GM18505 (cell line): ENCODE data around the gene RASD2.

Source experiments
- ATAC-seq: cut with Tn5 transposase; IDR thresholded peaks from one replicate; pipeline ENCODE4 v1.9.1; 2021; ENCODE audit not compliant: unreplicated experiment
- POLR2A ChIP-seq: IDR thresholded peaks from 4 replicates; pipeline ENCODE4 v1.6.1; 2011; ENCODE audit warnings: borderline replicate concordance; ENCODE audit not compliant: insufficient read depth, insufficient read length; ENCODE audit errors: extremely low read depth

The RASD2 gene

DNA sequence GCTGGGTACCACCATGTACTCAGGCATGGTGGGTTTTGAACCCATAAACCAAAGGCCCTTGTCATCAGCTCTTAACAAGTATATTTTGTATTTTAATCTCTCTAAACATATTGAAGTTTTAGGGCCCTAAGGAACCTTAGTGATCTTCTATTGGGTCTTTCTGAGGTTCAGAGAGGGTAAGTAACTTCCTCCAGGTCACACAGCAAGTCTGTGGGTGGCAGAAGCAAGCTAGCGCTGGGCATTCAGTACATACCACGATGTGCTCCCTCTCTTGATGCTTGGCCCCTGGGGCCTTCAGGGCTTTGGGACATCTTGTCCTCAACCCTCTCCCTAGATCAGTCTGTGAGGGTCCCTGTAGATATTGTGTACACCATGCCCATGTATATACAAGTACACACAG is 12.7 kb downstream of the RASD2 start:
- ATAC-seq: no peak

DNA sequence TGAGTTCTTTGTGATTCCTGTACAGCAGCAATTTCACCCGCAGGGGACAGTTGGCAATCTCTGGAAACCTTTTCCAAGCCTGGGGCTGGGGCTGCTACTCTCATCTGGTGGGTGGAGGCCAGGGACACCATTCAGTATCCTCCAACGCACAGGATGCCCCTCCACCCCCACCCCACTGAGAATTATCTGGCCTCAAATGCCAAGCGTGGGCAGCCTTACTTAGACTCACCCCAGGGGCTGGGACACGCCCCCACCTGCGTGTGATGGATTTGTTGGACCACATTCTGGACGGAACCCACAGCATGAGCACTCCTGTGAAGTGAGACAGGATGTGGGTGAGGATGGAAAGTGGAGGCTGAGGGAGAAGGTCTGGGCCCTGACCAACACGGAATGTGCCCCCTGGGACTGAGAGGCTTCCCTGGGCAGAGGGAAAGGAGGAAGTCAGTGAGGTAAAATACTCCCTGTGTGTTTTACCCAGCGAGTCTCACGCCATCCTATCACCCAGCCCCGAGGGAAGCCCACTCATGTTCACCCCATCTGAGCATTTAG is 13.7 kb downstream of the RASD2 start:
- no peak for TF ChIP-seq POLR2A
- ATAC-seq: no peak

More for the DNA sequence above, 12.7 kb downstream of the RASD2 start:
- no peak for TF ChIP-seq POLR2A

DNA sequence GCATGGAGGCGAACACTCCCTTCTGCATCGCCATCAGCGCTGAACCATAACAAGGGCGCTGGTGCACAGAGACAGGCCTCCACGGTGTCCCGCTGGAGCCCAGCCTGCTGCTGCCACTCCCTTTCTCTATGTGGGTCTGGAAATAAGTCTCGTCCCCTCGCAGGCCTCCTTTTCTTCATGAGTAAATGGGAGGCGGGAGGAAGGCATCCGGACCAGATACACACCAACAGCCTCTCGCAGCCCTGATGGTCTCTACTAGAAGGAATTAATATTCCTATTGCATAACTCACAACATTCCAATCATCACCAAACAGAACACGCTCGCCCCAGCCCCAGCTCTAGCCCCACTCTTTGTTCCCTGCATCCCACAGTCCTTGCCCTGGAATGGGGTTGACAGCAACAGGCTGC is 14.9 kb downstream of the RASD2 start:
- ATAC-seq: no peak

DNA sequence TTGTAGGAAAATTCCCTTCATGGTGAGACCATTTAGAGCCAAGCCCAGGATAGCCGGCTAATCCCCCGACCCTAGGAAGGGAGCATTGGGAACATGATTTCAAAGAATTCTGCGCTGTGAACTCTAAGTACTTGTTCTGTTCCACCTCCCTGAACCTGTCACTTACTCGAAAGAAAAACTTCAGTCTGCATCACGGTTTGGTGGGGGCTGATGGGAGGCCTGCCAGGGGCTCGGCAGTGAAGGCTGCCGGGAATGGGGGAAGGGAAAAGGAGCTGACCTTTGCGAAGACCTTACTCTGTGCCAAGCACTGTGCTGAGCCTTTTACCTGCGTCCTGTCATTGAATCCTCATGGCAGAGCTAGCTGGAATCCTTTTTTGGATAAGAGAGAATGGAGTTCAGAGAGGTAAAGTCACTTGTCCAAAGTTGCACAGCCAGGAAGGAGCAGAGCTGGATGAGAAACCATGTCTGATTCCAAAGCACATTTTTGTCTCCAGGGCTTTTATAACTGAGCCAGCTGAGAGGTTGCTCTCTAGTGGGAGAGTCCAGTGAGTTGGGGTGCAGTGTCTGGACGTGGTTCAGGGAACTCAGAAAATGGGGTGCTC is 15.4 kb downstream of the RASD2 start:
- no peak for TF ChIP-seq POLR2A
- ATAC-seq: no peak

More for the DNA sequence above, 14.9 kb downstream of the RASD2 start:
- no peak for TF ChIP-seq POLR2A

DNA sequence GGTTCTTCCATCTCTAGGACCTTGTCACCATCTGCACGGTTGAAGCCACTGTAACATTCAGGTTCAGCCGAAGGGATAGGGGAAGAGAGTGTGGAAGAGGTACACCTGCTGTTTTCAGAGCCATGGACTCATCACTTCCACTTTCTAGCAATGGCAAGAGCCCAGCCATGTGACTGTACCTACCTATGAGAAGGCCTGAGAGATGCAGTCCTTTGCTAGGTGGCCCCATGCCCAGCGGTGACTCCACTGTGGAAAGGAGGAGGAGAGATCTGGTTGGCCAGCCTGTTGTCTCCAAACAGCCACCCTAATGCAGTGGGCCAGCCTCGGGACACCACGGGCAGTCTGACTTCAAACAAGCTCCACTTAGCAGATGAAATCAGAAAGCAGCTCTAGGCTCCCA is 16.0 kb downstream of the RASD2 start:
- no peak for ATAC-seq
- no peak for TF ChIP-seq POLR2A

DNA sequence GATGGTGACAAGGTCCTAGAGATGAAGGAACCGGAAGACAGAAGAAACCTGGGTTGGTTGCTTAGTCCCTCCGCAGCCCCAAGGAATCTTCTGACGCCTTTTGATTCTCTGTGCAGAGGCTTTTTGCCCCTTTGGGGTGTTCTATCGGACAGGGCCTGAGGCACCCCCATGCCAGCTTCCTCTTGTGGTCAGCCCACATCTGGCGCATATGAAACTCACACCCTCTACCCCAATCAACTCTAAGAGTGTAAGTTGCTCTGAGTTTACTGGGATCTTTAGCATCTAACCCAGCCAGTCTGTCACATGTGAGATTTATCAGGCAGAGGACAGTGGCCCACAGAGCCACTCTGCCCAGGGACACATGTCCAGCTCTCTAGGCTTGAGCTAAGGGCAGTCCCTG is 17.4 kb downstream of the RASD2 start:
- ATAC-seq: no peak
- TF ChIP-seq POLR2A: no peak

DNA sequence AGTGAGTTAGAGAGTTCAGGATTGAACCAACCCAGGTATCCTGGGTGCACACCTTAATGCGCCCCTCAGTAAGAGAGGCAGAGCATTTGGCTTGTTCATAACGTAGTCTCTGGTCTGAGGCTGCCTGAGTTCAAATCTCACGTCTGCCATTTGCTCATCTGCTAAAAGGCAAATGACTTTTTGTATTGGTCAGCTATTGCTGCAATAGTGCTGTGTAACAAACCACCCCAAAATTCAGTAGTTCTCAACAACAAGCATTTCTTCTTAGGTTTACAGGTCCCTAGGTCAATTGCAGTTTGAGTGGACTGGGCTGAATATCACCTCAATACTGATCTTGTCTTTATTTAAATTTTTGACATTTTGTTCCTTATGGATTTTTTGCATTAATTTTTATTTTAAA is 18.1 kb downstream of the RASD2 start:
- no peak for TF ChIP-seq POLR2A
- no peak for ATAC-seq

DNA sequence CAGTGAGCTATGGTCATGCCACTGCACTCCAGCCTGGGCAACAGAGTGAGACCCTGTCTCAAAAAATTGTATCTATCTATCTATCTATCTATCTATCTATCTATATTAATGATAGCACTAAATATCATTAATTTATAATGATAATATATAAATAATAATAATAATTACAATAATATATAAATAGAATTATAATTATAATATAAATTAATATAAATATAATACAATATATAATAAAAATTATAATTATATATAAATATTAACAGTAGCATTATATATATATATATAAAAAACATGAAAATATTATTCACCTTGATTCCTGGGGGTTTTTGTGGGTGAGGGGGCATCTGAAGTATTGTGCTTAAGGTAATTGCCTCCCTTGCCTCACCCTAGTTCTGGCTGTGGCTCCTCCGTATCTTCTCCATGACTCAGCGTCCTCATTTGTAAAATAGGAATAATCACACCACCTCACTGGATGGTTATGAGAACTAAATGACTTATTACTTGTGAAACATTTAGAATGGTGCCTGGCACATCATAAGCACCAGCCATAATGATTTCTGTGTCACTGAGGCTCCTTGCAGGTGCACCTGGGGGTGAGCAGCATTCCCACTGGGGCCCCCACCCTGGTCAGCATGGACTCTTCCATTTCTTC is 18.8 kb downstream of the RASD2 start:
- no peak for ATAC-seq
- TF ChIP-seq POLR2A: no peak

DNA sequence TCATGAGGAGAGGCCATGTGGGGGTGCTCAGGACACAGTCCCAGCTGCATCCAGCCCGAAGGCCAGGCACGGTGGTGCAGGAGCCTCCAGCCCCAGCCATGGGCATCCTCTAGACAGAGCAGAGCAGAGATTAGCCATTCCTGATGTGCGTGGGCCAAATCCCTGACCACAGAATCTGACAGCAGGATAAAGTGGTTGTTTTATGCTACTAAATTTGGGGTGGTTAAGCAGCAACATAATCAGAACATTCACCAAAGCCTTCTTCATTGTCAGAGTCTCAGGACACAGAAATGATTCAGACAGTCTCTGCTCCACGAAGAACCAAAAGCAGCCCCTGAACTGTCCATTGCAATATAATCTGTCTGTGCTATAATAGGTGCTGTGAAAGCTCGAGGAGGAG is 19.7 kb downstream of the RASD2 start:
- ATAC-seq: no peak
- no peak for TF ChIP-seq POLR2A

DNA sequence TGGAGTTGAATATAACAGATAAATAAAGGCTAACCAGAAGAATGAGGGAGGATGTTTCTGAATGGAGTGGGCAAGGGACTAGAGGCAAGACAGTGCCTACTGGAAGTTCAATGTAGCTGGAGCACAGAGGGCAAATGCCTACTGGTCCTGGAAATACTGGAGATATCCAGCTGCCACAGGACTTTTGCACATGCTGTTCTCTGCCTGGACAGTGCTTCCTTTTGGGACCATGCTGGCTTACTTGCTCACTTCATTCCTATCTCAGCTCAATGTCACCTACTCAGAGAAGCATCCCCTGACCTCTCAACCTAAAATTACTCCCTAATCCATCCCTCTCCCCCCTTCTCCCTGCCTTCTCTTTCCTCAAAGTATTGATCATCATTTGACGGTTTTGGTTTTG is 20.2 kb downstream of the RASD2 start:
- no peak for ATAC-seq
- TF ChIP-seq POLR2A: no peak

DNA sequence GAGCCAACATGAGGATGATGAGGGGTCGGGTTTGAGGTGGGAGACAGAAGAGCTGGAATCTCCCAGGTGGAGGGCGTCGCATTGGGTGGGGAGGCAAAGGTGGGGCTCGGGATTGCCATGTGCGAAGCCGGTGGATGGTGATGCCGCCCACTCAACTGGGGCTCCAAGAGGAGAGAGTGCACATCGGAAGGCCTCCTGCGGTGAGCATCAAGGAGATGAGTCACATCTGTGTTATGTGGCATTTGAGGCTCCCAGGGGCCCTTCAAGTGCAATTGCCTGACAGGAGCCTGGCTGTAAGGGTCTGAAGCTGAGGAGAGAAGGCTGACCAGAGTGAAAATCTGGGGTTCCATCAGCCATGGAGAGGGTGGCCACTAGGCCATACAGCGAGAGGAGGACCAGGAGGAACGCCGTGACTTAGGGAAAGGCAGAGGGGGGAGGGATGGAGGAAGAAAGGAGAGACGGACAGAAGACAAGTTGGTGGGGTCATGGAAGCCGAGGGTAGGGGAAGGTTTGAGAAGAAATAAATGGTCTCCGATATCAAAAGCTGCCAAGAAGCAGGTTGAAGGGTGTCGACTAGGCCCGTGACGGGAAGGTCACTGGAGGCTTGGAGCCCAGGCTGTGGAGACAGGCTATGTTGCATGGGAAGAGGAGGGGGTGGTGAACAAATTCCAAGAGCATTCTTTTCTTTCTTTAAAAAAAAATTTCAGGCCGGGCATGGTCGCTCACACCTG is 21.3 kb downstream of the RASD2 start:
- no peak for ATAC-seq

DNA sequence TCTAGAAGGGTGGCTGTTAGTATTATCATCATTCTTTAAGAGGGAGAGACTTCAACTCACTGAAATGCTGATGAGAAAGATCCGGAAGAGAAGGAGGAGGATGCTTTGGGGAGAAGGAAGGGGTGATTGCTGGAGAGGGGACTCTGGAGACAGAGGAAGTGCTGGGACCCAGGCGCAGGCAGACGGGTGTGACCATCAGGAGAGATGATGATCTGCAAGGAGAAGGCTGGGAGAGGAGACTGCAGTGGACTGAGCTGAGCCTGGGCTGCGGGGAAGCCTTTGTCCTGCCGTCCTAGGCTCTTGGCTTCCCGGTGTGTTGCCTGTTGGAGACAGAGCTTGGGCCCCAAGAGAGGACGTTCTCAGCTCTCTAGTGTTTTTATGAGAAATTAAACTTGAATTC is 22.6 kb downstream of the RASD2 start:
- no peak for ATAC-seq
- no peak for TF ChIP-seq POLR2A

More for the DNA sequence above, 21.3 kb downstream of the RASD2 start:
- no peak for TF ChIP-seq POLR2A

DNA sequence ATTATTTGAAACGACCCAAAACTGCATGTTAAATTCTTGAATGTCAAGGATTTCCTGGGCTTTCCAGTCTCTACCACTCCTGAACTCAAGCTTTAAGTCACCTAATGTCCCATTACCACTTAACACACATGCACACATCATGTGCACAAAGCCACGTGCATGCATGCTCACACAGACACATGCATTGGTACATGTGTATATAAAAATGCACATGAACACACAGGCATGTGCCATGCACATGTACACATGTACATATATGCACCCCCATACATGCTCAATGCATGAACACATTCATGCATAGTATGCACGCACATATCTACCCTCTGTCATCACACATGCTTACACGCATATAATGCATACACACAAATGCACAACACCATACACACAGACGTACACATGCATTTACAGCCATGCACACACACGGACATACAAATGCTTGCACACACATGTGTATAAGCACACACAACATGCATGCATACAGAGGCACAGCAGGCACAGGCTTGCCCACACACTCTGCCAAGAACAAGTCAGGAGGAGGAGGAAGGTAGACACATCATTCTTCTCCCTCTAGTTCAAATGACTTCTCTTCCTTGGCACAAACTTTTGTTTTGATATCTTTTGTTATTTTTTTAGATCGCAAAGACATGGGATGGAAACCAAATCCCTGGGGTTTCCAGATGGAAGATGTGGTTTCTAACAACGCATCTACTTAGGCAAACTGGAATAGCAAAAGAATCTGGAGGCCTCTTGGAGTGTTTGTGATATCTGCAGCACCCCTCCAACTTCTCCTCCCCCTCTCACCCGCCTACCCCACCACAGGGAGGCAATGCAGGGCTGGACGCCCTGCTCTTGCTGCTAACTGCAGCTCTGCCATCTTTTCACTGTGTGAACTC is 24.6 kb downstream of the RASD2 start:
- no peak for TF ChIP-seq POLR2A
- no peak for ATAC-seq

DNA sequence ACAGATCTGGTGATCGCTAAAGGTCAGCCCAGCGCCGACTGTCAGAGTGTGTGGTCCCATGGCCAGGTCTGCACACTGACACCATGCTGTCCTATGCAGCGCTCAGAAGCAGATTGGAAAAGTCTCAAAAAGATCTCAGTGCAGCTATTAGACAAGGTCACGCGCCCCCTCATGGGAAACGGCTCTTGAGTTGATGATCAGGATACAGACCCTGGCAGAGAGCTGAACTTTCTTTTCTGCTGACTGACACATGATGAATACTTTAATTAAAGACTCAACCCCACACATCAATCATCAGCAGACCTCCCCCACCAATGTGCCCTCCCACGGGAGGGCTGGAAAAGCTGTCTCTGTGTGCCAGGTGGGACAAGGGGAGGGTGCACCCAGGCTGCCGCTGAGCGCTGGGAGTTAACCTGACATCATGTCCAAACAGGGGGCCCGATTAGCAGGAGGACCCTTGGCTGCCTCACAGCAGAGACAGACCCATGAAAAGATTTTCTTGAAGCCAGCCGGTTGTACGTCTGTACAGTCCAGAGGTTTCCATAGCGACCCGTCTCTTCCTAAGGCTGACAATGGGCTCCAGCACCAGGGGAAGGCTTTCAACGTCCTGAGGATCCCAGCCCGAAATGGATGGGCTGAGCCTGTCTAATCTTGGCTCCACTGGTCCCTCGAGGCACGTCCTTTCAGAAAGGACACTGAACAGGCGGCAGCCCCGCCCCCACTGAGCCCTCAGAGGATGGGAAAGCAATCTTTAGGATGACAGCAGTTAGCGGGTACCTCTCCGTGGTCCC is 26.9 kb downstream of the RASD2 start:
- ATAC-seq: no peak
- no peak for TF ChIP-seq POLR2A
